ENCODE results near the gene PSMD14. TPM values are rescaled to one million over a fixed set of nuclear protein-coding genes. Genes with fewer than 3 reads are reported as not detected.

The PSMD14 gene
- total and polyA plus RNA-seq, 2 of the 8 experiments (the other 6 are each of a cell fraction or from before 2014, with no cell fraction given), result 53.9 to 88.7 TPM

GRCh38 chr2:161308178-161308955 lies at the start of gene PSMD14 (continued):
- TF ChIP-seq CHD7 (IDR thresholded peaks at IDR 0.05; ENCODE audit: insufficient replicate concordance, low read length) (no peak), SP2 (IDR thresholded peaks at IDR 0.05; ENCODE audit: low read length) (no peak), SP1 (IDR thresholded peaks at IDR 0.05; ENCODE audit: low read depth, low read length) (no peak), HDAC6 (IDR thresholded peaks at IDR 0.05; ENCODE audit: low read depth, low read length) (no peak), CREB1 (IDR thresholded peaks at IDR 0.05) (peak; percentile 75; the same call in 1 of the 2 replicates), CHD2 (IDR thresholded peaks at IDR 0.05; ENCODE audit: low read length) (no peak; the same call in 1 of the 2 replicates), GABPA (IDR thresholded peaks at IDR 0.05; ENCODE audit: borderline replicate concordance, insufficient read depth, low read length) (peak; percentile 91), NRF1 (IDR thresholded peaks at IDR 0.05; ENCODE audit: low read depth, low read length) (no peak), RAD21 (IDR thresholded peaks at IDR 0.05 in 1 of 2, conservative IDR thresholded peaks at IDR 0.05 in 1 of 2; ENCODE audit: low read depth in 2 of 2, low read length in 2 of 2) (no peak)

Data from H1 (cell line).